Breast epithelium (tissue), 4 donors: ENCODE measurements around the gene RNF220. TPM values are rescaled to one million over a fixed set of nuclear protein-coding genes. Genes with fewer than 3 reads are reported as not detected.

ENCODE experiments used
- DNase-seq, 2 donors: peaks; one replicate each; pipeline ENCODE4 v3.0.0-alpha.2; 2019; ENCODE audit warnings: low spot score in 2 of 2
- H3K27ac ChIP-seq, 2 donors: fragments of 200-600 bp; sonication (generic) in 1 of 2; one replicate each; pipeline ENCODE4 v1.5.1; 2016 to 2019; ENCODE audit warnings: mild to moderate bottlenecking in 1 of 2
- H3K27me3 ChIP-seq, 2 donors: fragments of 200-600 bp; sonication (generic) in 1 of 2; one replicate each; pipeline versions ENCODE4 v1.5.1 to v1.6.0; 2017 to 2019; ENCODE audit warnings: control low read depth in 1 of 2, mild to moderate bottlenecking in 1 of 2
- H3K36me3 ChIP-seq: fragments of 200-600 bp; one replicate; pipeline ENCODE4 v1.5.1; 2019
- H3K4me1 ChIP-seq, 2 donors: fragments of 200-600 bp; sonication (generic); one replicate each; pipeline ENCODE4 v1.5.1; 2016 to 2019; ENCODE audit warnings: control low read depth in 1 of 2
- H3K4me3 ChIP-seq, 3 donors: fragments of 200-600 bp; sonication (generic); 1 replicate in 2 of 3; 2 replicates in 1 of 3; pipeline ENCODE4 v1.5.1; 2016 to 2019; ENCODE audit warnings: mild to moderate bottlenecking in 3 of 3, moderate library complexity in 2 of 3
- H3K9me3 ChIP-seq, 2 donors: fragments of 200-600 bp; sonication (generic) in 1 of 2; one replicate each; pipeline ENCODE4 v1.5.1; 2016 to 2019; ENCODE audit warnings: control low read depth in 1 of 2
- POLR2A ChIP-seq: fragments of 450-650 bp; IDR thresholded peaks from one replicate; pipeline ENCODE4 v1.6.1; 2016; ENCODE audit warnings: antibody characterized with exemption, mild to moderate bottlenecking, moderate library complexity
- POLR2AphosphoS5 ChIP-seq, 3 donors: sonication (generic); formaldehyde crosslinking; IDR thresholded peaks; one replicate each; pipeline ENCODE4 v1.6.1; 2017; ENCODE audit warnings: antibody characterized with exemption in 3 of 3
- intact Hi-C: fragments of 100-400 bp; cut with DNase I; formaldehyde crosslinking; loops from one replicate; pipeline ENCODE4 v1.15.1; 2023; ENCODE audit warnings: low total_unique reads
- total RNA-seq, 3 donors: library from RNA; depleted of rRNA; stranded (reverse); fragments of >200 nt; gene quantifications; one replicate each; pipeline ENCODE4 v1.1.0, GENCODE V29; 2016
- TF ChIP-seq, protein P1 (sequence below), 3 donors: fragments of 450-650 bp; IDR thresholded peaks; one replicate each; pipeline ENCODE4 v1.5.1; 2016 to 2017; ENCODE audit warnings: antibody characterized with exemption in 3 of 3, mild to moderate bottlenecking in 3 of 3, moderate library complexity in 3 of 3

The RNF220 gene
- total RNA-seq, 3 donors from 2014 or later = 90.4 to 110 (median 93.4) TPM

DNA sequence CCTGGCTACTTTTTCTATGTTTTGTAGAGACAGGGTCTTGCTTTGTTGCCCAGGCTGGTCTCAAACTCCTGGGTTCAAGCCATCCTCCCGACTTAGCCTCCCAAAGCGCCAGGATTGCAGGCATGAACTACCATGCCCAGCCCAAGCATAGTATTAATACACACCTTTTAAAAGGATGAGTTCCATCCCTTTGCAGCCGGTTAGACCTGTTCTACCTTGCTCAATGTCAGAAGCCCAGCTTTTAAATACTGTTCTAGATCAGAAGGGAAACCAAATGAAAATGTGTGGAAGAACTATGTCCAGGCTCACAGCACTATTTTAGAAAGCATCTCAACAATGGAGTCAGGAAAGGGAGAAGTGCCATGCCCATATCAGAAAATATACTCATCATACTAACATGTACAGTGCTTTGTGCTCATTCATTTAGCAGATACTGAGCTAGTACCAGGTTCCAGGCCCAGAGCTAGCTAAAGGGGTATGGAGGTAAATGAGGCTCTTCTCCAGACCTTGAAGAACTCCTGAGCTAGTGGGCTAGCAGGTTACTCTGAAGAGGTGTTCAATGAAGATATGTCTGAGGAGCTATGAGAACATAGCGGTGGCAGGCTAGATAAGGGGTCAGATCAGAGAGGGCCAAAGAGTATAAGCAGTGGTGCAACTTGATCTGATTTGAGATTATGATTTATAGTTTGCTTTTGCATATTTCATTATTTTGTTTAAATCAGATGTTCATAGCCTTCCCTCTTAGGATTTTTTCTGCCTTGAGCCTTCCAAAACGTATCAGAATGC is 78.2 kb downstream of the RNF220 start:
- no peak overlapping the region for H3K27ac ChIP-seq
- H3K27me3 ChIP-seq = no peaks in the 10 kb centered on the region
- H3K4me1 ChIP-seq = no peaks in the 10 kb centered on the region
- H3K9me3 ChIP-seq = no peaks in the 10 kb centered on the region
- no peak for TF ChIP-seq POLR2AphosphoS5 (IDR thresholded peaks at IDR 0.05)
- no peak for TF ChIP-seq POLR2A
- TF ChIP-seq, protein P1, sequence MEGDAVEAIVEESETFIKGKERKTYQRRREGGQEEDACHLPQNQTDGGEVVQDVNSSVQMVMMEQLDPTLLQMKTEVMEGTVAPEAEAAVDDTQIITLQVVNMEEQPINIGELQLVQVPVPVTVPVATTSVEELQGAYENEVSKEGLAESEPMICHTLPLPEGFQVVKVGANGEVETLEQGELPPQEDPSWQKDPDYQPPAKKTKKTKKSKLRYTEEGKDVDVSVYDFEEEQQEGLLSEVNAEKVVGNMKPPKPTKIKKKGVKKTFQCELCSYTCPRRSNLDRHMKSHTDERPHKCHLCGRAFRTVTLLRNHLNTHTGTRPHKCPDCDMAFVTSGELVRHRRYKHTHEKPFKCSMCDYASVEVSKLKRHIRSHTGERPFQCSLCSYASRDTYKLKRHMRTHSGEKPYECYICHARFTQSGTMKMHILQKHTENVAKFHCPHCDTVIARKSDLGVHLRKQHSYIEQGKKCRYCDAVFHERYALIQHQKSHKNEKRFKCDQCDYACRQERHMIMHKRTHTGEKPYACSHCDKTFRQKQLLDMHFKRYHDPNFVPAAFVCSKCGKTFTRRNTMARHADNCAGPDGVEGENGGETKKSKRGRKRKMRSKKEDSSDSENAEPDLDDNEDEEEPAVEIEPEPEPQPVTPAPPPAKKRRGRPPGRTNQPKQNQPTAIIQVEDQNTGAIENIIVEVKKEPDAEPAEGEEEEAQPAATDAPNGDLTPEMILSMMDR (IDR thresholded peaks at IDR 0.05) = no peak
- no peaks in the 10 kb centered on the region for H3K36me3 ChIP-seq
- intact Hi-C loops = no loop called here
- DNase-seq = no peak
- H3K4me3 ChIP-seq = no peak overlapping the region

DNA sequence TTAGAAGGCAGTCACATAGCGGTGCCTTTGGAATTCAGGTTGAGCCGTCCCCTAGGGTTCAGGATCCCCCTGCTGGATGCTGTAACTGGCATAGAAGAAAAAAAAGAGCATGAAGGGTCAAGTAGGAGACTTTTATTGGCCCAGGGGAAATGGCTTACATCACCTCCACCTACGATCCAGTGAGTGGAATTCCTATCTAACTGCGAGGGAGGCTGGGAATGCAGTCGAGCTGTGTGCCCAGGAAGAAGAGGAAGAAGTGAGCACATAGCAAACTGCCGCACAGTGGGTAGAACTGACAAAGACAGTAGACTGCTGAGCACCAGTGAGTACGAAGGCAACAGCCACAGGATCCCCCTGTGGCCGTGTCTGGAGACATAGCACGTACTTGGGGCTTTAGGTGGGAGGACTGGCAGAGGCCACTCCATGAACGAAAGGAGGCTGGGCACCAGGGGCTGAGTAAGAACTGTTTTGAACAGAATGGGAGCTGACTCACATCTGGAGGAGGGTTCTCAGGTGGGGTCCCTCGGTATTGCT is 79.2 kb downstream of the RNF220 start:
- peak overlapping the region; percentile 17 to 61 for H3K27ac ChIP-seq
- H3K27me3 ChIP-seq = no peaks in the 10 kb centered on the region
- intact Hi-C loops = no loop called here
- peak overlapping the region in 1 of 3 donors; percentile 15 for H3K4me3 ChIP-seq
- TF ChIP-seq, protein P1 (IDR thresholded peaks at IDR 0.05) = no peak
- no peak for TF ChIP-seq POLR2A
- TF ChIP-seq POLR2AphosphoS5 (IDR thresholded peaks at IDR 0.05) = no peak
- peak in 1 of 2 donors; percentile 41 for DNase-seq
- no peaks in the 10 kb centered on the region for H3K9me3 ChIP-seq
- H3K36me3 ChIP-seq = no peaks in the 10 kb centered on the region
- no peaks in the 10 kb centered on the region for H3K4me1 ChIP-seq

DNA sequence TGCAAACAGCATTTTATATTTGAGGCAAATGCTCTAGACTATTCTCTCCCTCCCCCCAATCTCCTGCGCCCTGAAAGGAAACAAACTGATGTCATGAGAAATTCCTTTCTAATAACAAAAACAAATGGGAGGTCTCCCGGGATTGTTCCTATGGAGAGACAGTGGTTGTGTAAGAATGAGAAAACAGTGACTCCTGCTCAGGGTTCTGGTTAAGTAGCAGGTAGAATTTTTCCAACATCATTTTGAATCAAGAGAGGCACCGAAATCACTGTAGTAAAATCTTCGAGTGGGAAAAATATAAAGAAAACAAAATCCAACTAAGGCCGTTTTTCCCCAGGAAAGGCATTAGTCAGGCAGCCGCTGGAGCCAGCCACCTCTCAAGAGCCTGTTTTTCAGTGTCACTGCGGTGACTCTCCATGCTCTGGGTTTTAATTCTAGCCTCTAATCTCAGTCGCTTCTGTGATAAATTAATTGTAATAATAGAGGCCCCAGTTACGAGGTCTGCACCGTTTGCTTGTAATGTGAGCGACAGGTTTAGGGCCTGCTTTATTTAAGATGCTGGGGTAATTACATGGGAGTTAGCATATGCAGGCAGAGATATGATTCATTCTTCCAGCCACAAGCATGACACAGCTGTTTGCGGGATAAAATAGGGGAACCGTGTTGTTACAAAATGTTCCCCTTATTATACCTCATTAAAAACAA is 80.3 kb downstream of the RNF220 start:
- Histone ChIP-seq H3K27ac (peak overlapping the region; percentile 48 to 61), H3K4me3 (no peak overlapping the region), H3K9me3 (no peaks in the 10 kb centered on the region), H3K36me3 (no peaks in the 10 kb centered on the region), H3K27me3 (no peaks in the 10 kb centered on the region), H3K4me1 (no peaks in the 10 kb centered on the region)
- intact Hi-C loops = no loop called here
- no peak for DNase-seq
- TF ChIP-seq POLR2A (no peak), POLR2AphosphoS5 (IDR thresholded peaks at IDR 0.05) (no peak)
- TF ChIP-seq, protein P1 (IDR thresholded peaks at IDR 0.05) = no peak

- intact Hi-C loops = no loop called here
These were observed 80.9 kb downstream of the RNF220 start for GRCh38 chr1:44485934-44486460.

More at GRCh38 chr1:44485934-44486460, 80.9 kb downstream of the RNF220 start:
- no peaks in the 10 kb centered on the region for H3K9me3 ChIP-seq
- no peak overlapping the region for H3K27ac ChIP-seq
- no peak for DNase-seq
- no peaks in the 10 kb centered on the region for H3K36me3 ChIP-seq
- no peak overlapping the region for H3K4me3 ChIP-seq
- TF ChIP-seq POLR2A (no peak), POLR2AphosphoS5 (IDR thresholded peaks at IDR 0.05) (no peak)
- TF ChIP-seq, protein P1 (IDR thresholded peaks at IDR 0.05) = no peak
- no peaks in the 10 kb centered on the region for H3K4me1 ChIP-seq
- no peaks in the 10 kb centered on the region for H3K27me3 ChIP-seq
